SK-N-SH (cell line): Measurements from ENCODE around the gene CBFA2T3.
"Not testable (repeated sequence)": the region's sequence is repeated elsewhere in the genome, so short reads cannot be mapped to it uniquely, and the experiment has no call there.

Experiments used
- EP300 ChIP-seq, 2 experiments: IDR thresholded peaks; 2 replicates each; pipeline versions ENCODE4 v1.4.0 to v1.6.1; 2012; ENCODE audit warnings: borderline replicate concordance in 1 of 2, low read depth in 1 of 2, low read length in 1 of 2
- FOSL2 ChIP-seq: IDR thresholded peaks from 2 replicates; pipeline ENCODE4 v1.4.0; 2012; ENCODE audit warnings: low read depth, mild to moderate bottlenecking, moderate library complexity, borderline replicate concordance
- MXI1 ChIP-seq: IDR thresholded peaks from 2 replicates; pipeline ENCODE4 v1.6.1; 2012; ENCODE audit warnings: mild to moderate bottlenecking, low read depth, low read length, improper control_type of control experiment
- SIN3A ChIP-seq: IDR thresholded peaks from 2 replicates; pipeline ENCODE4 v1.6.1; 2012; ENCODE audit warnings: low read depth, mild to moderate bottlenecking, low read length, moderate library complexity, borderline replicate concordance
- TEAD4 ChIP-seq: IDR thresholded peaks from 2 replicates; pipeline ENCODE4 v1.4.0; 2012; ENCODE audit warnings: mild to moderate bottlenecking, borderline replicate concordance; ENCODE audit not compliant: insufficient read depth
- TF ChIP-seq, protein P1 (sequence below): fragments of 200-600 bp; sonication (generic); IDR thresholded peaks from 2 replicates; pipeline ENCODE4 v1.6.1; 2017; ENCODE audit warnings: antibody characterized with exemption, mild to moderate bottlenecking, moderate library complexity
- TF ChIP-seq, protein P2 (sequence below): IDR thresholded peaks from 2 replicates; pipeline ENCODE4 v1.6.1; 2012; ENCODE audit warnings: mild to moderate bottlenecking, low read depth, low read length, moderate library complexity

DNA sequence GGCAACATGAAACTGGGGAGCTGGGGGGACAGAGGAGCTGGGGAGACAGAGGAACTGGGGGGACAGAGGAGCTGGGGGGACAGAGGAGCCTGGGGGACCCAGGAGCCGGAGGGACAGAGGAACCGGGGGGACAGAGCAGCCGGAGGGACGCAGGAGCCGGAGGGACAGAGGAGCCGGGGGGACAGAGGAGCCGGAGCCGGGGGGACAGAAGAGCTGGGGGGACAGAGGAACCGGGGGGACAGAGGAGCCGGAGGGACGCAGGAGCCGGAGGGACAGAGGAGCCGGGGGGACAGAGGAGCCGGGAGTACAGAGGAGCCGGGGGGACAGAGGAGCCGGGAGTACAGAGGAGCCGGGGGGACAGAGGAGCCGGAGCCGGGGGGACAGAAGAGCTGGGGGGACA is 25.1 kb upstream of the CBFA2T3 start:
- TF ChIP-seq, protein P1, sequence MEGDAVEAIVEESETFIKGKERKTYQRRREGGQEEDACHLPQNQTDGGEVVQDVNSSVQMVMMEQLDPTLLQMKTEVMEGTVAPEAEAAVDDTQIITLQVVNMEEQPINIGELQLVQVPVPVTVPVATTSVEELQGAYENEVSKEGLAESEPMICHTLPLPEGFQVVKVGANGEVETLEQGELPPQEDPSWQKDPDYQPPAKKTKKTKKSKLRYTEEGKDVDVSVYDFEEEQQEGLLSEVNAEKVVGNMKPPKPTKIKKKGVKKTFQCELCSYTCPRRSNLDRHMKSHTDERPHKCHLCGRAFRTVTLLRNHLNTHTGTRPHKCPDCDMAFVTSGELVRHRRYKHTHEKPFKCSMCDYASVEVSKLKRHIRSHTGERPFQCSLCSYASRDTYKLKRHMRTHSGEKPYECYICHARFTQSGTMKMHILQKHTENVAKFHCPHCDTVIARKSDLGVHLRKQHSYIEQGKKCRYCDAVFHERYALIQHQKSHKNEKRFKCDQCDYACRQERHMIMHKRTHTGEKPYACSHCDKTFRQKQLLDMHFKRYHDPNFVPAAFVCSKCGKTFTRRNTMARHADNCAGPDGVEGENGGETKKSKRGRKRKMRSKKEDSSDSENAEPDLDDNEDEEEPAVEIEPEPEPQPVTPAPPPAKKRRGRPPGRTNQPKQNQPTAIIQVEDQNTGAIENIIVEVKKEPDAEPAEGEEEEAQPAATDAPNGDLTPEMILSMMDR = not testable (repeated sequence)
- TF ChIP-seq, protein P2, sequence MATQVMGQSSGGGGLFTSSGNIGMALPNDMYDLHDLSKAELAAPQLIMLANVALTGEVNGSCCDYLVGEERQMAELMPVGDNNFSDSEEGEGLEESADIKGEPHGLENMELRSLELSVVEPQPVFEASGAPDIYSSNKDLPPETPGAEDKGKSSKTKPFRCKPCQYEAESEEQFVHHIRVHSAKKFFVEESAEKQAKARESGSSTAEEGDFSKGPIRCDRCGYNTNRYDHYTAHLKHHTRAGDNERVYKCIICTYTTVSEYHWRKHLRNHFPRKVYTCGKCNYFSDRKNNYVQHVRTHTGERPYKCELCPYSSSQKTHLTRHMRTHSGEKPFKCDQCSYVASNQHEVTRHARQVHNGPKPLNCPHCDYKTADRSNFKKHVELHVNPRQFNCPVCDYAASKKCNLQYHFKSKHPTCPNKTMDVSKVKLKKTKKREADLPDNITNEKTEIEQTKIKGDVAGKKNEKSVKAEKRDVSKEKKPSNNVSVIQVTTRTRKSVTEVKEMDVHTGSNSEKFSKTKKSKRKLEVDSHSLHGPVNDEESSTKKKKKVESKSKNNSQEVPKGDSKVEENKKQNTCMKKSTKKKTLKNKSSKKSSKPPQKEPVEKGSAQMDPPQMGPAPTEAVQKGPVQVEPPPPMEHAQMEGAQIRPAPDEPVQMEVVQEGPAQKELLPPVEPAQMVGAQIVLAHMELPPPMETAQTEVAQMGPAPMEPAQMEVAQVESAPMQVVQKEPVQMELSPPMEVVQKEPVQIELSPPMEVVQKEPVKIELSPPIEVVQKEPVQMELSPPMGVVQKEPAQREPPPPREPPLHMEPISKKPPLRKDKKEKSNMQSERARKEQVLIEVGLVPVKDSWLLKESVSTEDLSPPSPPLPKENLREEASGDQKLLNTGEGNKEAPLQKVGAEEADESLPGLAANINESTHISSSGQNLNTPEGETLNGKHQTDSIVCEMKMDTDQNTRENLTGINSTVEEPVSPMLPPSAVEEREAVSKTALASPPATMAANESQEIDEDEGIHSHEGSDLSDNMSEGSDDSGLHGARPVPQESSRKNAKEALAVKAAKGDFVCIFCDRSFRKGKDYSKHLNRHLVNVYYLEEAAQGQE = not testable (repeated sequence)
- not testable (repeated sequence) for TF ChIP-seq FOSL2; SIN3A; TEAD4; EP300 (IDR thresholded peaks at IDR 0.05; ENCODE audit: borderline replicate concordance in 1 of 2, low read depth in 1 of 2, low read length in 1 of 2); MXI1
